ENCODE results near the gene CYP4V2. TPM values are rescaled to one million over a fixed set of nuclear protein-coding genes. Genes with fewer than 3 reads are reported as not detected.

CYP4V2 gene
- total RNA-seq, 1 donor from 2014 or later = 15.8 TPM

Other genes with a start within 250 kb of the CYP4V2 start
- gene TLR3, start 122.4 kb upstream of the CYP4V2 start, total RNA-seq = 2.8 and 3.6 TPM in 2 replicates
- 0.45 and 3.4 TPM in 2 replicates for gene FAM149A, start 86.9 kb upstream of the CYP4V2 start, total RNA-seq
- gene KLKB1, start 35.9 kb downstream of the CYP4V2 start, total RNA-seq = 0.42 TPM in 1 of 2 replicates, not detected in the other
- not detected in 2 replicates for gene F11, start 74.6 kb downstream of the CYP4V2 start, total RNA-seq

Measured in myocyte (in vitro differentiated cells).